ENCODE data around the gene MRPL54.
"Not testable (repeated sequence)": the region's sequence is repeated elsewhere in the genome, so short reads cannot be mapped to it uniquely, and the experiment has no call there.

MRPL54 gene

DNA sequence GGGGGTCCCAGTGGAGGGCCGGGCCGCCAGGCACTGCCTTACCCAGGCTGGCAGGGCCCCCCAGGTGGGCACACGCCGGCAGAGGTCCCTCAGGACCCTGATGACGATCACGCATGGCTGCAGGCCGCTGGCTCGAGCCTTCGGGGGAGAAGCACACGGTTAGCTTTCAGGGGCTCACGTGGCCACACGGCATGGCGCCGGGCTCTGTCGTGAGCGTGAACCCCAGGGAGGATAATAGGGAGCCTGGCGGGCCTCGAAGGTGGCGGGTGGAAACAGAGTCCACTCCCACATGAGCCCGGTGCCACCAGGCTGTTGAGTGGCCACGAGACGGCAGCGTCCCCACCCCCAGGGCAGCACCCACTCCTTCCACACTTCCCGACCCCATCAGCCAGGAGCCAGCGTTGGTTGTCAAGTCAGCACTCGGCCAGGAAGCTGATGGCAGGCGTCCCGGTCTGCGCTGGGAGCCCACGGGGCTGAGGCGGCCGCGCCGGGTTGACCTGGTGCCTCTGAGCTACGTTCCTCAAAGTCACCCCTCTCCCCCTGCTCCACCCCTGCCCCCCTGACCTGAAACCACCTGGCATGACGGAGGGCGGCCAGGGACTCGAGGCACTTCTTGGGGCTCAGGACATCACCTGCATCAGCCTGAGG is 48.4 kb downstream of the MRPL54 start:
- no peak for DNase-seq (ENCODE audit: low read depth in 3 of 3)

DNA sequence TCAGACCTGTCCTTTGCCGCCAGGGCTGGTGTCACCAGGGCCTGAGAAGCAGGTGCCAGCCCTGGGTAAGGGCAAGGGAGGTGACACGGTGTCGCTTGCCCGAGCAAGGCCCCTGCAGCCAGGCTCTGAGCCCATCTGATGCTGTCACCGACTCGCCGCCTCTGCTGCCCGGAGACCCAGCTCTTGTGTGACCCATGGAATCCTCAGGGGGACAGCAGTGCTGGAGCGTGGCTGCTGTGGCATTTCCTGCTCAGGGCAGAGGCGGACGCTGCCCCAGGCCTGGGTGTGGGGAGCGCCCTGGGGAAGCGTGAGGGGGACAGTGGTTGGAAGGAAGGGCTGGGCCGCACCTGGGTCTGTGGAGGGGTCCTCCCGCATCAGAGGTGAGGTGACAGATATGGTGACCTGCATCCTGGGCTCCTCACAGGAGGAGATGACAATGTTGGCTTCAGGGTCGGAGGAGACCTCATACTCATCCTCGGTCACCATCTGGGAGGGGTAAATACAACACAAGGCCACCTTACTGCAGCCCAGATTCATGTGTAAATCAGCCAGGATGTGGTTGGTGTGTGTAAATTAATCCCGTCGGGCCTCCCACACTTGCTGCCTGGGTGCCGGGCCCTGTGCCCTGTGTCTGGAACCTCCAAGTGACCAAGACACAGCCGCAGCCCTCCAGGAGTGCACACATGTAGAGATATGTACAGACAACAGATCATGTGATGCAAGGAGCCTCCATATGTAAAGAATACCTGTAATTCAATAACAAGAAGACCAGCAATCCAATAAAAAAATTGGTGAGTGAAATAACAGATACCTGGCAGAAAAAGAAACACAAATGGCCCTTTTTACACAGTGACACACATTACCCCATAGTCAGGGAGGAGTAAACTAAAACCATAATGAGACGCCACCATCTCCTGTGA is 51.3 kb downstream of the MRPL54 start:
- no peak for DNase-seq (ENCODE audit: low read depth in 3 of 3)

DNA sequence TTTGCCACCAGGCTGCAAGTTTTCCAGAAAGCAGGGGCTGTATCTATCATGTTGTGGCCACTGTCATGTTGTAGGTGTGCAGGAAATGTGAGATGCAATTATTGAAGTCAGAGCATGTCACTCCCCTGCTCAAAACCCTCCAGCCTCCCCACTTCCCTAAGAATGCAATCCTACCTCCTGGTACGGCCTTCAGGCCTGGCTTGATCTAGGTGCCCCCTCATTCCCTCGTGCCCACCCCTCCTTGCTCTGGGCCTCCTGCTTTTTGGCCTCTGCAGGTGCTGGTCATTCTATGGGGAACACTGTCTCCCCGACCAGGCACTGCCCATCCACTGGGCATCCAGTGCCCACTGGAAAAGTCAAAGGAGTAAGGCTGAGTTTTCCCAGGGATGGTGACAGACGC is 52.2 kb downstream of the MRPL54 start:
- DNase-seq (ENCODE audit: low read depth in 3 of 3), result no peak

DNA sequence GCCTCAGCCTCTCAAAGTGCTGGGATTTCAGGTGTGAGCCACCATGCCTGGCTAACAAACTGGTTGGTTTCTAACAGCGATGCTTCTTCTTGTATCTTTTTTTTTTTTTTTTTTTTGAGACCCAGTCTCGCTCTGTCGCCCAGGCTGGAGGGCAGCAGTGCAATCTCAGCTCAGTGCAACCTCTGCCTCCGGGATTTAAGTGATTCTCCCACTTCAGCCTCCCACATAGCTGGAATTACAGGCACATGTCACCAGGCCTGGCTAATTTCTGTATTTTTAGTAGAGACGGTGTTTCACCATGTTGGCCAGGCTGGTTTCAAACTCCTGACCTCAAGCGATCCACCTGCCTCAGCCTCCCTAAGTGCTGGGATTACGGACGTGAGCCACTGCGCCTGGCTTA is 53.7 kb downstream of the MRPL54 start:
- not testable (repeated sequence) for DNase-seq (ENCODE audit: low read depth in 3 of 3)

- DNase-seq (ENCODE audit: low read depth in 3 of 3), result no peak
These were observed 54.2 kb downstream of the MRPL54 start for GRCh38 chr19:3816566-3817218.
